Panc1 (cell line): ENCODE data around the gene GATAD2B. TPM values are rescaled to one million over a fixed set of nuclear protein-coding genes. Genes with fewer than 3 reads are reported as not detected.

Source experiments
- ATAC-seq: fragments of 200-7000 bp; cut with Tn5 transposase; 2 replicates; pipeline ENCODE4 v1.9.1; 2020; ENCODE audit warnings: mild to moderate bottlenecking, moderate library complexity
- BruUV-seq: library from RNA; stranded (reverse); fragments of 400-500 nt; replicated peaks from 2 replicates; lab custom pipeline; 2021; lab: Mats Ljungman, UMichigan
- CTCF ChIA-PET: fragments of 300-600 bp; sonication (Branson Sonifier 250); formaldehyde crosslinking; loops from one replicate; lab custom pipeline; 2022; ENCODE audit warnings: antibody characterized with exemption; lab: Charles Lee
- POLR2A ChIA-PET: fragments of 300-600 bp; sonication (Branson Sonifier 250); formaldehyde crosslinking; loops from one replicate; lab custom pipeline; 2022; ENCODE audit warnings: antibody characterized with exemption; lab: Charles Lee
- DNase-seq: peaks from one replicate; pipeline ENCODE4 v3.0.0-alpha.2; 2010; ENCODE audit warnings: low read depth, low spot score
- H3K27ac ChIP-seq: 2 replicates; pipeline ENCODE4 v1.5.1; 2011; ENCODE audit warnings: mild to moderate bottlenecking, low read length, inconsistent platforms
- H3K27me3 ChIP-seq: fragments of 200-500 bp; sonication (Bioruptor generic); 2 replicates; pipeline ENCODE4 v1.6.0; 2014; ENCODE audit warnings: low read length, inconsistent platforms; ENCODE audit not compliant: control insufficient read depth, insufficient read depth
- H3K36me3 ChIP-seq: fragments of 200-500 bp; sonication (Bioruptor generic); 2 replicates; pipeline ENCODE4 v1.5.1; 2014; ENCODE audit warnings: inconsistent platforms, mild to moderate bottlenecking, low read length, moderate library complexity; ENCODE audit not compliant: control insufficient read depth, insufficient read depth
- H3K4me1 ChIP-seq: 2 replicates; pipeline ENCODE4 v1.5.1; 2011; ENCODE audit warnings: inconsistent platforms, mild to moderate bottlenecking, low read length, moderate library complexity; ENCODE audit not compliant: control insufficient read depth, insufficient read depth
- H3K4me3 ChIP-seq, 2 experiments: 2 replicates each; pipeline ENCODE4 v1.5.1; 2011 to 2012; ENCODE audit warnings: low read depth in 2 of 2, low read length in 2 of 2, mild to moderate bottlenecking in 2 of 2, inconsistent platforms in 1 of 2, moderate library complexity in 1 of 2
- H3K9me3 ChIP-seq: fragments of 200-500 bp; sonication (Bioruptor generic); 2 replicates; pipeline ENCODE4 v1.5.1; 2014; ENCODE audit warnings: low read depth, mild to moderate bottlenecking, inconsistent platforms, low read length, moderate library complexity; ENCODE audit not compliant: control insufficient read depth, insufficient read depth
- POLR2AphosphoS5 ChIP-seq: IDR thresholded peaks from 2 replicates; pipeline ENCODE4 v1.6.1; 2012; ENCODE audit warnings: mild to moderate bottlenecking, low read depth, low read length, moderate library complexity
- REST ChIP-seq, 2 experiments: IDR thresholded peaks; 2 replicates each; pipeline ENCODE4 v1.6.1; 2011 to 2012; ENCODE audit warnings: low read depth in 2 of 2, control low read depth in 1 of 2, low read length in 1 of 2, mild to moderate bottlenecking in 1 of 2, moderate library complexity in 1 of 2; ENCODE audit not compliant: insufficient read depth in 1 of 2
- SIN3A ChIP-seq: IDR thresholded peaks from 2 replicates; pipeline ENCODE4 v1.6.1; 2012; ENCODE audit warnings: low read depth, mild to moderate bottlenecking, low read length, moderate library complexity, borderline replicate concordance; ENCODE audit not compliant: insufficient read depth
- TCF7L2 ChIP-seq: IDR thresholded peaks from 2 replicates; pipeline ENCODE4 v1.6.1; 2011; ENCODE audit warnings: mild to moderate bottlenecking, low read depth, low read length, inconsistent platforms
- in situ Hi-C: cut with HindIII; loops from 2 replicates; pipeline ENCODE4 v1.10.0; 2016; ENCODE audit warnings: low sequenced_read_pairs, low pct_unique_long_range_greater_than_20kb
- intact Hi-C: fragments of 100-400 bp; cut with micrococcal nuclease; formaldehyde crosslinking; loops from one replicate; pipeline ENCODE4 v1.10.0; 2022; ENCODE audit not compliant: unreplicated experiment
- total RNA-seq: library from RNA; stranded (reverse); gene quantifications from one replicate; pipeline ENCODE4 v1.2.1, GENCODE V29; 2021; ENCODE audit not compliant: unreplicated experiment
- TF ChIP-seq, protein P1 (sequence below): fragments of 450-650 bp; IDR thresholded peaks from 2 replicates; pipeline ENCODE4 v1.5.1; 2017; ENCODE audit warnings: mild to moderate bottlenecking

Gene GATAD2B
- total RNA-seq, 1 experiment from 2014 or later = 47.2 TPM

- no TSS peak for BruUV-seq
- no peaks in the 10 kb centered on the region for H3K27me3 ChIP-seq
- no peaks in the 10 kb centered on the region for H3K9me3 ChIP-seq
- no peak for DNase-seq
- ATAC-seq = peak; percentile 60; the same call in 1 of the 2 replicates
- H3K4me3 ChIP-seq = peak overlapping the region; percentile 17 to 29; a peak in 3 of 4 replicates
- CTCF ChIA-PET = no interaction called here
- H3K4me1 ChIP-seq = peaks cover 23% of the 10 kb centered on the region
- POLR2A ChIA-PET = interaction anchor here (0.5 to 0.7 kb wide), 3 partner anchors 12 to 163 kb away, joined by 3 to 8 read pairs (median 3); no protein-coding TSS in a partner anchor
- intact Hi-C loops = no loop called here
- peak overlapping the region; percentile 49 for H3K27ac ChIP-seq
- in situ Hi-C loops = no loop called here
- H3K36me3 ChIP-seq = no peaks in the 10 kb centered on the region
- TF ChIP-seq, protein P1, sequence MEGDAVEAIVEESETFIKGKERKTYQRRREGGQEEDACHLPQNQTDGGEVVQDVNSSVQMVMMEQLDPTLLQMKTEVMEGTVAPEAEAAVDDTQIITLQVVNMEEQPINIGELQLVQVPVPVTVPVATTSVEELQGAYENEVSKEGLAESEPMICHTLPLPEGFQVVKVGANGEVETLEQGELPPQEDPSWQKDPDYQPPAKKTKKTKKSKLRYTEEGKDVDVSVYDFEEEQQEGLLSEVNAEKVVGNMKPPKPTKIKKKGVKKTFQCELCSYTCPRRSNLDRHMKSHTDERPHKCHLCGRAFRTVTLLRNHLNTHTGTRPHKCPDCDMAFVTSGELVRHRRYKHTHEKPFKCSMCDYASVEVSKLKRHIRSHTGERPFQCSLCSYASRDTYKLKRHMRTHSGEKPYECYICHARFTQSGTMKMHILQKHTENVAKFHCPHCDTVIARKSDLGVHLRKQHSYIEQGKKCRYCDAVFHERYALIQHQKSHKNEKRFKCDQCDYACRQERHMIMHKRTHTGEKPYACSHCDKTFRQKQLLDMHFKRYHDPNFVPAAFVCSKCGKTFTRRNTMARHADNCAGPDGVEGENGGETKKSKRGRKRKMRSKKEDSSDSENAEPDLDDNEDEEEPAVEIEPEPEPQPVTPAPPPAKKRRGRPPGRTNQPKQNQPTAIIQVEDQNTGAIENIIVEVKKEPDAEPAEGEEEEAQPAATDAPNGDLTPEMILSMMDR = no peak
Measured at GRCh38 chr1:153881751-153882150, 41.0 kb downstream of the GATAD2B start.

DNA sequence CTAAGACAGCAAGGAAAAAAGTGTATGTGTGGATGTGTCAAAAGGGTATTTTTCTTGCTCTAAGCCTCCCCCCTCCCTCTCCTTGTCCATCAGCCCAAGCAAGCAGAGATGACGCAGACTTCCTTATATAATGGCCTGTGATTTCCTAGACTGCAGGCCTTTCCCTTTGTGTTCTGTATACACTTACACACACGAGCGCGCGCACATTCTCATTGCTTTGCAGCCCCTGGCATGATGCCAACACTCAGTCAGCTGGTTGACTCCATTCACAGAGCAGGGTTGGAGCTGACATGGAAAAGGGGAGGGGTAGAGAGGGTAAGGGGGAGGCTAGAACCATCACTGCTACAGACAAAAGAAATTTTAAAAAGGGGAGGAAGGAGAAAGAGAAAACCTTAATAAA is 41.8 kb downstream of the GATAD2B start:
- ATAC-seq (peak; percentile 62), DNase-seq (no peak)
- TF ChIP-seq, protein P1 = no peak
- TF ChIP-seq POLR2AphosphoS5 (no peak), TCF7L2 (no peak), SIN3A (no peak)
- Histone ChIP-seq H3K36me3 (no peaks in the 10 kb centered on the region), H3K27me3 (no peaks in the 10 kb centered on the region), H3K4me3 (no peak overlapping the region; a peak in 1 of 4 replicates), H3K4me1 (peaks cover 23% of the 10 kb centered on the region), H3K9me3 (no peaks in the 10 kb centered on the region), H3K27ac (no peak overlapping the region)
- in situ Hi-C loops = no loop called here
- intact Hi-C loops = no loop called here
- POLR2A ChIA-PET = interaction anchor here (0.6 kb wide), 1 partner anchor 118 kb away, joined by 8 read pairs; no protein-coding TSS in a partner anchor
- CTCF ChIA-PET = no interaction called here
- BruUV-seq = no TSS peak

- in situ Hi-C loops (no loop called here), intact Hi-C loops (no loop called here)
- Histone ChIP-seq H3K9me3 (no peaks in the 10 kb centered on the region), H3K27ac (no peak overlapping the region), H3K4me3 (no peak overlapping the region), H3K27me3 (no peaks in the 10 kb centered on the region), H3K36me3 (no peaks in the 10 kb centered on the region), H3K4me1 (peaks cover 23% of the 10 kb centered on the region)
- TF ChIP-seq, protein P1 = no peak
- TF ChIP-seq POLR2AphosphoS5 = no peak
- TF ChIP-seq SIN3A = no peak
- TF ChIP-seq TCF7L2 = no peak
- TF ChIP-seq REST (IDR thresholded peaks at IDR 0.05; ENCODE audit: insufficient read depth in 1 of 2, low read depth in 2 of 2, low read length in 1 of 2) = no peak
- DNase-seq (no peak), ATAC-seq (no peak)
- BruUV-seq = no TSS peak
- ChIA-PET CTCF (interaction anchor here (0.5 kb wide), 1 partner anchor 18 kb away, joined by 5 read pairs; no protein-coding TSS in a partner anchor), POLR2A (no interaction called here)
Measured at GRCh38 chr1:153880024-153880423, 42.7 kb downstream of the GATAD2B start.
